HG03571 (cell line): ENCODE measurements around the gene TAF1C.
"Not testable (repeated sequence)": the region's sequence is repeated elsewhere in the genome, so short reads cannot be mapped to it uniquely, and the experiment has no call there.

Source experiments
- ATAC-seq: cut with Tn5 transposase; IDR thresholded peaks from one replicate; pipeline ENCODE4 v1.9.1; 2021; ENCODE audit not compliant: unreplicated experiment

The TAF1C gene, protein sequence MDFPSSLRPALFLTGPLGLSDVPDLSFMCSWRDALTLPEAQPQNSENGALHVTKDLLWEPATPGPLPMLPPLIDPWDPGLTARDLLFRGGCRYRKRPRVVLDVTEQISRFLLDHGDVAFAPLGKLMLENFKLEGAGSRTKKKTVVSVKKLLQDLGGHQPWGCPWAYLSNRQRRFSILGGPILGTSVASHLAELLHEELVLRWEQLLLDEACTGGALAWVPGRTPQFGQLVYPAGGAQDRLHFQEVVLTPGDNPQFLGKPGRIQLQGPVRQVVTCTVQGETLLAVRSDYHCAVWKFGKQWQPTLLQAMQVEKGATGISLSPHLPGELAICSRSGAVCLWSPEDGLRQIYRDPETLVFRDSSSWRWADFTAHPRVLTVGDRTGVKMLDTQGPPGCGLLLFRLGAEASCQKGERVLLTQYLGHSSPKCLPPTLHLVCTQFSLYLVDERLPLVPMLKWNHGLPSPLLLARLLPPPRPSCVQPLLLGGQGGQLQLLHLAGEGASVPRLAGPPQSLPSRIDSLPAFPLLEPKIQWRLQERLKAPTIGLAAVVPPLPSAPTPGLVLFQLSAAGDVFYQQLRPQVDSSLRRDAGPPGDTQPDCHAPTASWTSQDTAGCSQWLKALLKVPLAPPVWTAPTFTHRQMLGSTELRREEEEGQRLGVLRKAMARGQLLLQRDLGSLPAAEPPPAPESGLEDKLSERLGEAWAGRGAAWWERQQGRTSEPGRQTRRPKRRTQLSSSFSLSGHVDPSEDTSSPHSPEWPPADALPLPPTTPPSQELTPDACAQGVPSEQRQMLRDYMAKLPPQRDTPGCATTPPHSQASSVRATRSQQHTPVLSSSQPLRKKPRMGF

GRCh38 chr16:84186685-84187437 lies at the start of gene TAF1C:
Gene TAF1C (minus strand): TSS chr16:84187057. CDS start chr16:84184988, 2,069 bp downstream.
- peak; percentile 92 for ATAC-seq

GRCh38 chr16:84234321-84235241 lies 47.7 kb upstream of the TAF1C start:
- no peak for ATAC-seq

DNA sequence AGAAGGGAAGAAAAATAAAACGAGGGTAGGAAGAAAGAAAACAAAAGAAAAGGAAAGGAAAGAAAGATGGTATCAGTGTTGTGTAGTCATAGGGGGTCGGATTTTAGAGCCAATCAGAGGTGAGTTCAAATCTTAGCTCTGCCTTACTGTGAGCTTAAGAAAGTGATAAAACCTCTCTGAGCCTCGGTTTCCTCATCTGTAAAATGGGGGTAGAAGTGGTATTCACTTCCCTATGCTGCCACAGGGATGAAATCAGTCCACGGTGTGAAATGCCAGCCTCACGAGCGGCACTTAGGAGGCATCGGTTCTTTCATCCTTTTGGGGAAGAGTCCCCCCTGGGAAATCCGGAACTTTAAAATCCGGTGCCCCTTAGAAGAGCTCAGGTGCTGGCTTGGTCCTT lies 46.9 kb upstream of the TAF1C start:
- no peak for ATAC-seq

- ATAC-seq: no peak
Observed at GRCh38 chr16:84232969-84233368, 46.1 kb upstream of the TAF1C start.

DNA sequence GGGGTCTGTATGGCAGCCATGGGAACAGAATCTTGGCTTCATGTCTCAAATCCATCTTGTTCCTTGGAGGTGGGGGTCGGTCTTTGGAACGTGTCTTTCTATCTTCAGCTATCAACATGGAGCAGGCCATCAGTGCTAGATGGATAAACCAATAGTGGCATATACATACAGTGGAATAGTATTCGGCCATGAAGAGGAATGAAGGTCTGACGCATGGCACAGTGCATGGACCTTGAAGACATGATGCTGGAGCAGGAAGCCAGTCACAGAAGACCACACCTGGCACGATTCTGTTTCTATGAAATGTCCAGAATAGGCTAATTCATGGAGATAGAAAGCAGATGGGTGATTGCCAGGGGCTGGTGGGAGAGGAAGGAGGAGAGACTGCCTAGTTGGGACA lies 45.2 kb upstream of the TAF1C start:
- no peak for ATAC-seq

DNA sequence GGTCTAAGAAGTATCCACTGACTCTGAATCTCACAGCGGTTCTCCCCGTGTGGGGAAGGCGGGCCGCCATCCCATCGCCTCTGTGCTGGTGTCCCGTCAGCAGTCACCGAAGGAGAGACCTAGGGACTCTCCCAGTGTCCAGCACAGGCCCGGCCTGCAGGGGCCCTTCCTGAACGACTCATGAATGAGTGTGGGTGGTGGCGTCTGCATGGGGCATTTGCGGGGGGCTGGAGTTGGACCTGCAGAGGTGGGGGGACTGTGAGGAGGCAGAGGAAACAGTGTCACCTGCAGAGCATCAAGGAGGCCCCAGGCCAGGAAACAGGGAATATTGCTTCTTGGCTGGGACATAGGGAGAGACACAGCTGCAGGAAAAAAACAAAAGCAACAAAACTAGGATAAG lies 42.6 kb upstream of the TAF1C start:
- no peak for ATAC-seq

DNA sequence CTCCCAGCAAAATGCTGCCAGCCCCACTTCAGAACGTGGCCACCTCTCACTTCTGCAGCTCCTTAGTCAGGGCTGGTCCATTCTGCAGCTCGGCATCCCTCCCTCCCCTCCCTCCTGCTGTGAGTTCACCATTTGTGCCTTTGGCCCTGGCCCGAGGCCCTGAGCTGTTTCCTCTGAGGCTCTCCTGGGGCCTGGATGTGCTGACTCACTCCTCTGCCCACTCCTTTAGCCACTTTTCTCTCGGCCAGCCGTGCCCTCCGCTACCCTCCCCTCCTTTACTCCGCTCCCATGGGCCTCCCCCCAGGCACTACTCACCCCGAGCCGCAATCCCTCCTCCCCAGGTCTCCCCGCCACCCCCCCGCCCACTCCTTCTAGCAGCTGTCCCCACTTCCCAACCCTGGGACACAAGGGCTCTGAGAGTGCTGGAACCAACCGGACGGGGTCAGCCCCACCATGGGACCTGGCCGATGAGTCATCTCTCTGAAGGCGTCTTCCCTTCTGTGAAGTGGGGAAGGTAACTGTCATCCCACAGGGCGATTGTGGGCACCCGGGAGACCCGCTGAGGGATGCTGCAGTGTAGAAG lies 41.5 kb upstream of the TAF1C start:
- ATAC-seq: no peak

DNA sequence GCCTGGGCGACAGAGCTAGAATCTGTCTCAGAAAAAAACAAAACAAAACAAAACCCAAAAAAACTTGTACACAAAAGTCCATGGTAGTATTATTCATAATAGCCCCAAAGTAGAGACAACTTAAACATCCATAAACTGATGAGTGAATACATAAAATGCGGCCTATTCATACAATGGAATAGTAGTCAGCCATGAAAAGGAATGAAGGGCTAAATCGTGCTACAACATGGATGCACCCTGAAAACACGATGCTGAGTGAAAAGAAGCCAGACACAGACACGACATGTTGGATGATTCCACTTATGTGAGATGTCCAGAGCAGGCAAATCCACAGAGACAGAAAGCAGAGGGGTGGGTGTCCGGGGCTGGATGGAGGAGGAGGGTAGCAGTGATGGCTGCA lies 40.7 kb upstream of the TAF1C start:
- no peak for ATAC-seq

- no peak for ATAC-seq
Observed at GRCh38 chr16:84226026-84226425, 39.2 kb upstream of the TAF1C start.

- ATAC-seq: no peak
Observed at GRCh38 chr16:84225571-84225970, 38.7 kb upstream of the TAF1C start.

- ATAC-seq: no peak
Observed at GRCh38 chr16:84225126-84225525, 38.3 kb upstream of the TAF1C start.

GRCh38 chr16:84224554-84224953 lies 37.7 kb upstream of the TAF1C start:
- no peak for ATAC-seq

GRCh38 chr16:84223456-84223855 lies 36.6 kb upstream of the TAF1C start:
- ATAC-seq: no peak

DNA sequence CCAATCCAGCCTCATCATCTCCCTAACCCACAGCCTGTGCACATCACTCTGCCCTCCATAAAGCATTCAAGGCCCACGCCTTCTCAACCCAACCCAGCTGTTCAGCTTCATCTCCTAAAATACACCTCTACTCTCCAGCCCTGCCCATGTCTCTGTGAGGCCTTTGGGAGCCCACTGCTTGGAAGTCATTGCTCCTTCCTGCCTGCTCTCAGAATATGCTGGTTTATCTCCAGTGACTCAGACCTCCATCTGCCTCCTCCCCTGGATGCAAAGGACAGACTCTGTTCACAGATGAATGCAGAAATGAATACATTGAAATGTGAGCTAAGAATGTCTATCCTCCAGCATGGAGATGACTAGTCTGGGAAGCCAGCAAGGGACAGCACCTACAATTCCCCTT lies 34.0 kb upstream of the TAF1C start:
- ATAC-seq: no peak

GRCh38 chr16:84218956-84219355 lies 32.1 kb upstream of the TAF1C start:
- ATAC-seq: no peak

DNA sequence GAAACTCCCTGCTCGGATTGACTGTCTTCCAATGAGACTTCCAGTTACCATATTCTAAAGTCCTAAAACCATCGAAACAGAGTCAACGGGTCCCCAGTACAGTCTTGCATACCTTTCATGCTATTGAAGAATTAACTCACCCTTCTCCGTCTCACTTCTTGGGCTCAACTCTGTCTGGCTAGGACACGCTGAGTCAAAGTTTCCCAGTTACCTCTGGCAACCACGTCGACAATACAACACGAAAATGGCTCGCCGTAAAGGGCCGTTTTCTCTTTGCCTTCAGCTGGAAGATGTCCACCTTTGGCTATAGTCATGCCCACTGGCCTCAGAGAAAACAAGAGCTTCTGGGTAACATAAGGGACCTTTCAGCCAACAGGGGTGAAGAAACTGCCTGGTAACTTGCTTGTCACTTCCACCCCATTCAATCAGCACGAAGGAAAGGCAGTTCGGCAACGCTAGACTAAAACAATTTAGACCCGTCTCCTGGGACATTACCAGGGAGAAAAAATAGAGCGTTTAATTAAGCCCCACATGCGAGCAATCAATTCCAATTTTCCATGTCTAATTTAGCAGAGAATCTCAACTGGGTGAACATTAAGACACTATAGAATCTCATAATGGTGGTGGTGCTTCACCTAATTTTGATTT lies 31.4 kb upstream of the TAF1C start:
- ATAC-seq: no peak

- ATAC-seq: not testable (repeated sequence)
Observed at GRCh38 chr16:84216144-84216543, 29.3 kb upstream of the TAF1C start.

DNA sequence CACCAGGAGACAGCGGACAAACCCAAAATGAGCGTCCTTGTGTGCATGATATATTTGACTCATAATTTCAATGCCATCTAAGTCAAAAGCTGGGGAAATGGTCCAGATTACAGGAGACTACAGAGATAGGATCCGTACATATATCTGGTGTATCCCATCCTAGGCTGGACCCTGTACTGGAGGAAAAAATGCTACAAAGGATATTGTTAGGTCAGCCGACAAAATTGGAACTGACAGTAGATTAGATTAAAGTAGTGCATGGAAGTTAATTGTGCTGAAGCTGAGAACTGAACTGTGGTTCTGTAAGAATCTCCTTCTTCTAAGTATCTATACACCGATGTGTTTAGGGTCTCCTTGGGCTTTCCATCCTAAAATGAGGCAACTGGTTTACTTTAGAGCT lies 28.7 kb upstream of the TAF1C start:
- no peak for ATAC-seq

DNA sequence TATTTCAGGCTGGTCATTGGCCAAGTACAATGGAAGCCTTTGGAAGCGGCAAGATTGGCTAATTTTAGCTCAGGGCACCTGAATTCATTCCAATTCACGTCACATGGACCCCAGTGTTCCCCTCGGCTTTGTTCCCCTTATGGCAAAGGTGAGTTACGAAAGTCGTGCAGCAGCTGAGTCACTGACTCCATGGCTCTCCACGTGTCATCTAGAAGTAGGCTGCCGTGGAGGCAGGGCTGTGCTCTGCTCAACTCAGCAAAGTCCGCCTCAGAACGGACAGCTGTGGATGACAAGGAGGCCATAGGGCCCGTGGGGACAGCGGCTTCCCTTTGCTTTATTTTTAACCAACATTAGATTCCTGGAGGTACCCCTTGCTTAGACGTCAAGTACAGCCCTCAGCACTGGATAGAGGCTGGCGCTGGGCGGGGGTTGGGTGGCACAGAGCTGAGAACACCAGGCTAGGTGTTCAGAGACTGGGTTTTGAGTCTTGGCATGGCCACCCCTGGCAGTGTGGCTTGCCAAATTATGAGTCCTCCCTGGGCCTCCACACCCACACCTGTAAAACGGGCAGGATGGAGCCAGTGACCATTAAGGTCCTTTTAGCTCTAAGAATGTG lies 27.7 kb upstream of the TAF1C start:
- no peak for ATAC-seq
